Psoas muscle (tissue), 8 donors: Measurements from ENCODE around the gene AUTS2. TPM values are rescaled to one million over a fixed set of nuclear protein-coding genes. Genes with fewer than 3 reads are reported as not detected.

Experiments used
- ATAC-seq, 4 donors: fragments of 200-7000 bp; cut with Tn5 transposase; one replicate each; pipeline ENCODE4 v1.9.1; 2020; ENCODE audit warnings: moderate library complexity in 3 of 4, mild to moderate bottlenecking in 2 of 4
- DNase-seq, 2 donors: peaks; one replicate each; pipeline ENCODE4 v3.0.0-alpha.2; 2020
- H3K27ac ChIP-seq: fragments of 200-600 bp; one replicate; pipeline ENCODE4 v1.8.0; 2022
- H3K27me3 ChIP-seq, 3 donors: fragments of 200-600 bp in 1 of 3; one replicate each; pipeline versions ENCODE4 v1.6.1 to v1.8.0; 2013 to 2022; ENCODE audit warnings: low read length in 2 of 3, mild to moderate bottlenecking in 2 of 3, moderate library complexity in 1 of 3; ENCODE audit not compliant: insufficient read depth in 3 of 3
- H3K36me3 ChIP-seq, 2 donors: fragments of 200-600 bp in 1 of 2; one replicate each; pipeline versions ENCODE4 v1.6.1 to v1.8.0; 2013 to 2022; ENCODE audit warnings: low read depth in 1 of 2, mild to moderate bottlenecking in 1 of 2, moderate library complexity in 1 of 2; ENCODE audit not compliant: insufficient read depth in 1 of 2
- H3K4me1 ChIP-seq: fragments of 200-600 bp; one replicate; pipeline ENCODE4 v1.8.0; 2022
- H3K4me3 ChIP-seq: fragments of 200-600 bp; one replicate; pipeline ENCODE4 v1.8.0; 2022; ENCODE audit warnings: mild to moderate bottlenecking
- H3K9me3 ChIP-seq: fragments of 200-600 bp; one replicate; pipeline ENCODE4 v1.8.0; 2022
- CTCF ChIP-seq: fragments of 200-600 bp; IDR thresholded peaks from one replicate; pipeline ENCODE4 v1.8.0; 2022; ENCODE audit warnings: antibody characterized with exemption
- WGBS, 3 donors: extraction: QIAGEN DNeasy Blood & Tissue Kit; methylation state at CpG; one replicate each; pipeline versions ENCODE4 v1.1.6 to v1.1.7; 2013; 5-methylcytosine and 5-hydroxymethylcytosine counted together
- intact Hi-C, 2 donors: fragments of 100-400 bp; cut with DNase I; formaldehyde crosslinking; loops; one replicate each; pipeline versions ENCODE4 v1.11.0 to v1.14.2; 2022
- polyA plus RNA-seq, 3 donors: library from polyadenylated mRNA; stranded (reverse); fragments of 200-250 nt; gene quantifications; one replicate each; pipeline ENCODE4 v1.2.3, GENCODE V29; 2013
- total RNA-seq, 4 donors: library from RNA; stranded (reverse); fragmentation: NEBNext Ultra II Directional in 2 of 4; extraction: Animal tissue kit (Norgen Biotek cat#: 25700) in 2 of 4; gene quantifications; one replicate each; pipeline versions ENCODE4 v1.2.1 to v1.2.4, GENCODE V29; 2021 to 2023
- donor health status: healthy with polysubstance abuse.
- donor health status: DM: no; HTN: no; CAD: no; lungs with moderate emphysema.
- donor health status: Bipolar disorder and iron deficiency.
- donor health status: healthy.
- donor health status: DM: yes; HTN: yes; CAD: no.
- donor health status: DM: no; HTN: no; CAD: no.
- donor health status: DM: no; HTN: no; CAD: no.
- donor health status: DM: yes; HTN: yes; CAD: no.

Gene AUTS2
- total and polyA plus RNA-seq, 7 donors = 5.0 to 33.5 (median 14.3) TPM

- WGBS, 3 donors = 44 to 57% (median 49%) methylated on average over 3 of the region's 3 CpGs
- Histone ChIP-seq H3K9me3 (no peaks in the 10 kb centered on the region), H3K27ac (no peak overlapping the region), H3K4me3 (no peak overlapping the region), H3K27me3 (no peaks in the 10 kb centered on the region), H3K36me3 (no peaks in the 10 kb centered on the region), H3K4me1 (peaks cover 3% of the 10 kb centered on the region)
- no peak for DNase-seq
- intact Hi-C loops = no loop called here
- no peak for ATAC-seq
- no peak for TF ChIP-seq CTCF
Observed at GRCh38 chr7:69885431-69885830, 287.2 kb downstream of the AUTS2 start.

- WGBS, 3 donors = 56 to 77% (median 67%) methylated on average over 6 of the region's 6 CpGs
- no peak for ATAC-seq
- intact Hi-C loops = no loop called here
- H3K9me3 ChIP-seq = no peaks in the 10 kb centered on the region
- H3K4me3 ChIP-seq = no peak overlapping the region
- peaks cover 3% of the 10 kb centered on the region for H3K4me1 ChIP-seq
- TF ChIP-seq CTCF = no peak
- no peak for DNase-seq
- no peaks in the 10 kb centered on the region for H3K36me3 ChIP-seq
- no peak overlapping the region for H3K27ac ChIP-seq
- no peaks in the 10 kb centered on the region for H3K27me3 ChIP-seq
Observed at GRCh38 chr7:69889338-69889975, 291.2 kb downstream of the AUTS2 start.

- ATAC-seq (no peak), DNase-seq (no peak)
- peaks cover 3% of the 10 kb centered on the region for H3K4me1 ChIP-seq
- H3K4me3 ChIP-seq = no peak overlapping the region
- H3K27me3 ChIP-seq = no peaks in the 10 kb centered on the region
- H3K27ac ChIP-seq = no peak overlapping the region
- 48 to 65% (median 51%) methylated on average over 6 of the region's 6 CpGs for whole genome bisulfite sequencing, 3 donors
- no peaks in the 10 kb centered on the region for H3K36me3 ChIP-seq
- H3K9me3 ChIP-seq = no peaks in the 10 kb centered on the region
- intact Hi-C loops = no loop called here
- no peak for TF ChIP-seq CTCF
Observed at GRCh38 chr7:69889976-69890351, 291.7 kb downstream of the AUTS2 start.

GRCh38 chr7:69892790-69893189, 294.5 kb downstream of the AUTS2 start:
- Histone ChIP-seq H3K36me3 (no peaks in the 10 kb centered on the region), H3K27ac (no peak overlapping the region), H3K4me3 (no peak overlapping the region), H3K27me3 (no peaks in the 10 kb centered on the region), H3K9me3 (no peaks in the 10 kb centered on the region), H3K4me1 (peaks cover 3% of the 10 kb centered on the region)
- no peak for DNase-seq
- no peak for TF ChIP-seq CTCF
- no peak for ATAC-seq
- intact Hi-C loops = no loop called here

- Histone ChIP-seq H3K27me3 (no peaks in the 10 kb centered on the region), H3K27ac (no peak overlapping the region), H3K4me1 (peaks cover 3% of the 10 kb centered on the region), H3K36me3 (no peaks in the 10 kb centered on the region), H3K9me3 (no peaks in the 10 kb centered on the region), H3K4me3 (no peak overlapping the region)
- ATAC-seq (no peak), DNase-seq (no peak)
- TF ChIP-seq CTCF = peak; percentile 20
- intact Hi-C loops = no loop called here
- WGBS, 3 donors = 68 to 79% (median 77%) methylated on average over 3 of the region's 3 CpGs
Observed at GRCh38 chr7:69893906-69894305, 295.6 kb downstream of the AUTS2 start.
